GM21786 (cell line): Measurements from ENCODE around the gene EVI5.
A peak's percentile ranks its signal among the peaks of the same experiment; 100 is the strongest.
"Not testable (repeated sequence)": the region's sequence is repeated elsewhere in the genome, so short reads cannot be mapped to it uniquely, and the experiment has no call there.

Experiments
- ATAC-seq: cut with Tn5 transposase; IDR thresholded peaks from one replicate; pipeline ENCODE4 v1.9.1; 2021; ENCODE audit not compliant: unreplicated experiment

The EVI5 gene

DNA sequence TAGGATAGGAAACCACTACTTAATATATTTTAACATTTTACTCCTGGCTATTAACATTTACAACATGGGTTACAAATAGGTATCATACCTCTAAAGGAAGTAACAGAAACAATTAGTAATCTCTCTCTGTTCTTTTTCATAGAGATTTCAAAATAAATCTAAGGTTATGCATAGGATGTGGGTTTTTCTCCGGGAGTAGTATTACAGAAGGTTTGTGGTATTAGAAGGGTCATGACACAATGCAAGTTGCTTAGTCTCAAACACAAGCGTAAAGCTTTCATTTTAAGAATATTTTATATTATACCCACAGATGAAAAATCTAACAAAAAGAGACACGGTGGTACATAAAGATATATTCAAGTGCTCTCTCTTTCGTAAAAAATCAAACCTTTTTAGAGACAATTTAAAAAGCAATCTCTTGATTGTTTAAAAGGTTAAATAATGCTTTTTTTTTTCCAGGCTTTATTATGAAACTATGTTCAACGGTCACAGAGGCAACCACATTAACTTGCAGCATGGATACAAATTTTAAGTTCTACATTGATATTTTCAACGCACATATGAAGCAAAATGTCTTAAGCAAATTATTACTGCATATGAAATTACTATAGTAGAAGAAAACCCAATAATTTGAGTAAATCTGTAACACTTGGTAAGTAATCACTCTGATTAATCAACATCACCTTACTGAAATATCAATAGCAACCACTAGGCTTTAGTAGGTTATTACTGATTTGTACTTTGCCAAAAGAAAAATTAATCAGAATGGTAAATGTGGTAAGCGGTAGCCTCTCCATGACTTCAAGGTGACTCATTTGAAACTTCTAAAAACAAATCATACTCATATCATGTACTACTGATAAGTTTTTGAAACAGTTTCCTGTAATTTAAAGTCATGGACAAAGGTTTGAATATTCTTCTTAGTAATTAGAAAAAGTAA lies 200.8 kb downstream of the EVI5 start:
- peak; percentile 81 for ATAC-seq

DNA sequence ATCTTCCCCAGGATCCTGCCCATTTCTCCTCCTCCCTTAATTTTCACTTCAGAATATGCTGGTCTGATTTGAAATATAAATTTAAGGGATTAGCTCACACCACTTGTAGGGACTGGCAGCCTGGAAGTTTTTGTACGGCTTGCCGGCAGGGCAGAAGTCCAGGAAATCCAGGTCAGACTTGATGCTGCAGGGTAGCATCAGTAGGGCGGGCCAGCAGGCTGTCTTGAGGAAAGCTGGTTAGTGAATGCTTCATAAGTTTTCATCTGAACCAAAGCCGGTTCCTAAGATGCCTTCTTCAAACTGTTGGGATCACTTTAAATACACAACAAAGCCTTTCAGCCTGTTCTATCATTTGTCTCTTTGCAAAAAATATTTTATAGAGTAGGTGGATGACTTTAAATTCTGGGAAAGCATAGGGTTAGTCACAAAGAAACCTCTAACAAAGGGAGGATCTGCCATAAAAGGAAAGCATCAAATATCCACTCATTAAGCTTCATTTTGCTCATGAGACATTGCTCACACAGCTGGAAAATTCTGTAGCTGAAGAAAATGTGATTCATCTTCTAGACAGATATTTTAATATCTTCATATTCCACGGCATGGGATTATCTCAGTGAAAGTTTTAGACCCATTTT lies 207.5 kb downstream of the EVI5 start:
- ATAC-seq, result no peak

DNA sequence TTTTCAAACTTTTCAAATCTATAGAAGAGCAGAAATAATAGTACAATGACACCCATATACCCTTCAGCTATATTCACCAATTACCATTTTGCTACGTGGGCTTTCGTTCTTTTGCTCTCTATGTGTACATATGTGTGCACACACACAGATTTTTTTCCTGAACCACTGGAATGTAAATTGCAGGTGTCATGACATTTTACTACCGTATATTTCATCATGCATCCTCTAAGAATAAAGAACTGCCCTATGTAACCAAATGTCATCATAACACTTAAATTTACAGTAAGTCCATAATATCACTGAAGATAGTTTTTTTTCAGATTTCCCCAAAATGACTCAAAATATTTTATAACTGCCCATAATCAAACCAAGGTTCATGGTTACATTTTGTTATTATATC lies 209.8 kb downstream of the EVI5 start:
- ATAC-seq, result no peak

DNA sequence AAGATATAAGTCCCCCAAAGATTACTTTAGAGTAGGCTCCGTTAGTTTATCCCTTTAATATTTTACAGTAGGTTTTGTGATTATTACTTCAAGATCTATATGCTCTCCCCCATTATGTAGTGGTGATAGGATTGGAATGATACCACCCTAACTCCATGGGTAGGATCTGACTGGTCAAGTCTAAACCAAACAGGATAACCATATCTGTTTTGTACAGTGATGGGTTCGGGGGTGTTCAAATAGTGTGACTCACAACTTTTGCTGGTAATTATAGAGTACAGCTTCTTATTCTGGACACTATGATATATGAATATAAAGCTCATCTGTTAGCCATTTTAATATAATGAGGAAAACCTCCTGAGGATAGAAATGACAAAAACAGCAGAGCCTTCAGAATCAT lies 212.4 kb downstream of the EVI5 start:
- no peak for ATAC-seq

DNA sequence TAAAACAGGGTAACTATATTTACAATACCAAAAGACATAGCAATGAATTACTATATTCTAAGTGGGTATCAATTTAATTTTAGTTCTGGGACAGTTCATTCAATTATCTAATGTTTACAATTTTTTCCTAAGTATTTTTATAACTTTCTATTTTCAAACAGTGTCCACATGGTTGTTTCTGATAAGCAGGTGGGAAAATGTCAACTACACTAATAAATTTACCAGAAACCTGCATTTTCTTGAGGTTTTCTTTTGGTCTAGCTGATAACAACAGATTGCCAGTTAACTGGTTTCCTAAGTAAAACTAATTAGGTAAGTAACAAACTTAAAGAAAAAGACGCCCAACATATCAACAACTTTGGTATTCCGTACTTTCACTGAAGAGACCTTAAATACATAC lies 213.3 kb downstream of the EVI5 start:
- ATAC-seq, result no peak

DNA sequence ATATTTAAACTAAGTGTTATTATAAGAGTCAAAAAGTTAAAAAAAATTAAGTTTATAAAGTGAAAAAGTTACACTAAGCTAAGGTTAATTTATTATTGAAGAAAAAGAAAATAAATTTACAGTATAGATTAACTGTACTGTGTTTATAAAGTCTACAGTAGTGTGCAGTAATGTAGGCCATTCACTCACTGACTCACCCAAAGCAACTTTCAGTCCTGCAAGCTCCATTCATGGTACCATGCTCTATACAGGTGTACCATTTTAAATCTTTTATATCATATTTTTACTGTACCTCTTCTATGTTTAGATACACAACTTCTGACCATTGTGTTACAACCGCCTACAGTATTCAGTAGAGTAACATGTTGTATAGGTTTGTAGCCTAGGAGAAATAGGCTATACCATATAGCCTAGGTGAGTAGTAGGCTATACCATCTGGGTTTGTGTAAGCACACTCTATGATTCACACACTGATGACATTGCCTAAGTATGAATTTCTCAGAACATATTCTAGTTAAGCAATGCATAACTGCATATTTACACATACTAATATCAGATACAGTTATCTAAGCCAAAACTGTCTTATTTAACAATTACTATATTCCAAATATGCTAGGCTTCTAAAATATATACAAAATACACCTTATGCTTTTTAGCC lies 217.6 kb downstream of the EVI5 start:
- no peak for ATAC-seq

DNA sequence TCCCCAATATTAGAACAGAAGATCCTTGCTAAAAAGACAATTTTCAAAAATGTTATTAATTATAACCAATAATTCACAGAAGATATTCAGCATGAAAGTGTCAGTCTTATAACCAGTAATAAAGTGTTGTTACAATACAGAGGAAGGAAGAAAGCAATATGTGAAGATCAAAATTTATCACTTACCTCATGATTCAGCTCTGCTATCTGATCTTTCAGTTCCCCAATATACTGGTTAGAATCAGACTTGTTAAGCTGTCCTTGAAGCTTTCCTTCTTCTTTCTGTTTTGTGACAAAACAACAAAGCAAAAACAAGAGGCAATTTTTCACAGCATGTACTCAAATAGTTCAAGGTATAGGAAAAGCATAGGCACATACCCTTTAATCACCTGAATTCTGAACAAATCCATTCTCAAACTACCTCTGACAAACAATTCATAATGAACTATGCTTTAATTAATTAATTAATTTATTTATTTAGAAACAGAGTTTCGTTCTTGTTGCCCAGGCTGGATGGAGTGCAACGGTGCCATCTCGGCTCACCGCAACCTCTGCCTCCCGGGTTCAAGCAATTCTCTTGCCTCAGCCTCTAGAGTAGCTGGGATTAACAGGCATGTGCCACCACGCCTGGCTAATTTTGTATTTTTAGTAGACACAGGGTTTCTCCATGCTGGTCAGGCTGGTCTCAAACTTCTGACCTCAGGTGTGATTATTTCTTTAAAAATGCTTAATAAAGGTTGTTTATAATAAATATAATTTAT lies 221.3 kb downstream of the EVI5 start:
- peak; percentile 98 for ATAC-seq

DNA sequence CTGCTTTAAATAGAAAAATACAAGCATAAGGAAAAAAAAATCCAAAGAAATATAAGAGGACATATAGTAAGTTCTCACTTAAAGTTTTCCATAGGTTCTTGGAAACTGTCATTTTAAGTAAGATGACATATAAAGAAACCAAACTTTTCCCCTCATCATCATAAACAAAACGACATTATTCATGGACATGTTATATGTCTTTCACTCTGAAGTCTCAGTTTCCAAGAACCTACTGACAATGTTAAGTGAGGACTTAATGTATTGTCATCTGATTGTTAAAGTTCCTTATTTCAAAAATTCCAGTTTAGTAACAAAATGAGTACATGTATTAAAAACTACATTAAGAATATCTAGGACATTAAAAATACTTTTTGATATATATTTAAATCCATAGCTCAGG lies 228.6 kb downstream of the EVI5 start:
- ATAC-seq, result no peak

DNA sequence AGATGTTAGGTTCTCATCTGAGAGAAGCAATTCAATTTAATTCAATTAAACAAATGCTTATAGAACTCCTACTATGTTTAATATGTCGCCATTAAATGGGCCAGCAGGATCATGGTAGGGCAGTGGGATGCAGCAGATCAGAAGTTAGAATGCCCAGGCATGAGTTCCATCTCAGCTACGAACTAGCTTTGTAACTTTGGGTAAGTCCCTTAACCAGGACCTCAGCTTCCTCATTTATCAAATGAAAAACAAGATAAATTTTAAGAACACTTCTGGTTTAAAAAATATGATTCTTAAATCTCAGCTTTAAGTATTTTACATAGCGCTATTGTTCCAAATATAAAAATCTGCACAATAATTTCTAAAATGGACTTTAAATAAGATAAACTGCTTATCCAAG lies 230.7 kb downstream of the EVI5 start:
- ATAC-seq, result no peak

DNA sequence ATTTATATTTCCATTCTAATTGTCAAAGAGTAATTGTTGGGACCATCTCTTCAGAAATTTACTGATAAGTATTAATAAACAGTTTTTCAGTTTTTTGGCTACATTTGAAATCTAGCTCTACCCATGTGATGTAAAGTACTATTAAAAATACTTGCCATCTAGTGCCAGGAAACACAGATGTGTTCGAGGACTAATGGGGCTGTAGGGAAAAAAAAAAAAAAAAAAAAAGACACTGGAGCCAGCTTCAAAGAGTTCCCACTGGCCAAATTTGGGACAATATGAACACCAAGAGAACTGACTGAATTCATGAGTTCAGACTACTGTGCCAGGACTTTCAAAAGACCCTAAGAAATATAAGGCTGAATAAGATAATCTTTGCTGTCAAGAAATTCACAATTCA lies 233.0 kb downstream of the EVI5 start:
- ATAC-seq, result no peak

DNA sequence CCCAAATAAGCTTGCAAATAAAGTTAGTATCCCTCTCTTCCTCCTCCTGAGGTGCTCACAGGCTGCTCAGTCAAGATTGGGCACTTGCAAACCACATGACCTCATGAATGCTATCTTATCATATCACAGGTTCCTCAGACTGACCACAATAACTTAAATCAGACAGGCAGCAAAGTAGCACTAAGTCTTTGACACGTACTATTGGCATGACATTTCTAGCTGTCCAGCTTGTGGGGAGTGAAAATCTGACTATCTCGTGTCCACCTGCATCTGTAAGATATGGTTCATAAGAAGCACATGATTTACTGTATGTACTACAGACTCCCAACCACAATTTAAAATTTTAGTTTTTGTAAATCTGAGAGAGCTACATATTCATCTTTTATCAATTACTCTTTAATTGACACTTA lies 240.1 kb downstream of the EVI5 start:
- no peak for ATAC-seq

DNA sequence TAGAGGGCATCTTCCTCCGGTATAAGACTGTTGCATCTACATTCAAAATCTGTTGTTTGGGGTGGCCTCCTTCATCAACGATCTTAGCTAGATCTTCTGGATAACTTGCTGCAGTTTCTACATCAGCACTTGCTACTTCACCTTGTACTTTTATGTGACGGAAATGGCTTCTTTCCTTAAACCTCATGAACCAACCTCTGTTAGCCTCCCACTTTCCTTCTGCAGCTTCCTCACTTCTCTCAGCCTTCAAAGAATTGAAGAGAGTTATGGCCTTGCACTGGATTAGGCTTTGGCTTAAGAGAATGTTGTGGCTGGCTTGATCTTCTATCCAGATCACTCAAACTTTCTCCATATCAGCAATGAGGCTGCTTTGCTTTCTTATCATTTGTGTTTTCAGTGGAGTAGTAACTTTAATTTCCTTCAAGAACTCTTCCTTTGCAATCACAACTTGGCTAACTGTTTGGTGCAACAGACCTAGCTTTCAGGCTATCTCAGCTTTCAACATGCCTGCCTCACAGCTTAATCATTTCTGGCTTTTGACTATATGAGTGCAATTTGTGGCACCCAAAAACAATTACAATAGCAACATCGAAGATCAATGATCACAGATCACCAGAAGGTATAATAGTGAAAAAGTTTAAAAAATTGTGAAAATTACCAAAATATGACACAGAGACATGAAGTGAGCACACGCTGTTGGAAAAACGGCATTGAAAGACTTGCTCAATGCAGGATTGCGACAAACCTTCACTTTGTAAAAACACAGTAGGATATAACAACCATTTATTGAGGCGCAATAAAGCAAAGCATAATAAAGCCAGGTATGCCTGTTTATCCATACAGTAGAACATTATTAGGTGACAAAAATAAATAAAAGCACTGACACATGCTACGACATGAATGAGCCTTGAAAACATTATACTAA lies 241.5 kb downstream of the EVI5 start:
- no peak for ATAC-seq

DNA sequence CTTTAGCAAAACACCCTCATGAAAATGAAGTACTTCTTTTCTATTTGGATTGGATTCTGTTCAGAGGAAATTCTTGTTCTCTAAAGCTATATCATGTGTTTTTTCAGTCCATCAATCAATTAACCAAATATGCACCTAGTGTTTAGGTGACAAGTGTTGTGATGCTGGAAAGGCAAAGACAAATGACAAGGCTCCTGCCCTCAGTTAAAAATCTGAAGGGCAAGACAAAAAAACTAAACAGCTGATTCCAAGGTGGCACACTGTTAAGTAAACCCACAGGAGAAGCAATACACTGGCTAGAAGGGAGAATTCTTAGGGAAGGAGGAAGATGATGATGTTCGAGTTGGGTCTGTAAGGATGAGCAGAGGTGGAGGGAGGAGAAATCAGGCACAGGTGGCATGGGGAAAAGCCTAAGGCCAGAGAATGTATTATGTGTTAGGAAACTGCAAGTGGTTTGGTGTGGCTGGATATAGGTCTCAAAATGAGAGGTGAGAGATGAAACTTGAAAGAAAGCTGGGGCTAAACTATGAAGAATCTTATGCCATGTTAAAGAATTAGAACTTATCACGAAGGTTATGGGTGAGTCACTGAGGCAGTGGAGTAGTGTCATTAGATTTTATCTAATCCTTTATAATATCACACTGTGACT lies 246.4 kb downstream of the EVI5 start:
- peak; percentile 50 for ATAC-seq

DNA sequence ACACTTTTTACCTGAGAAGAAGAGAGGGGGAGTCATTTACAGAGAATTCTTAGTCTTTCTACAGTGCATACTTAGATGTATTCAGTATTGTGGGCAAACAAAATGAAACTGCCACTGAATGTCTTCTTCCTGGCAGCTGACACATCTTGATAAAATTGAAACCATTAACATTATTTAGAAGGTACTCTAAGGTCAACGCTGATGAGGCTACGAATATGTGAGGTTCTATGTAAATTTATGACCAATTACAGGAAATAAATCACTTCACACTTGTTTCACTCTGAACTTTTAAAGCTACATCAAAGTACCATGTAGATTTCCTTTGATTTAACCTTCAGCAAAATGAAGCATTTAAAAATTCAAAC lies 246.9 kb downstream of the EVI5 start:
- peak; percentile 76 for ATAC-seq

DNA sequence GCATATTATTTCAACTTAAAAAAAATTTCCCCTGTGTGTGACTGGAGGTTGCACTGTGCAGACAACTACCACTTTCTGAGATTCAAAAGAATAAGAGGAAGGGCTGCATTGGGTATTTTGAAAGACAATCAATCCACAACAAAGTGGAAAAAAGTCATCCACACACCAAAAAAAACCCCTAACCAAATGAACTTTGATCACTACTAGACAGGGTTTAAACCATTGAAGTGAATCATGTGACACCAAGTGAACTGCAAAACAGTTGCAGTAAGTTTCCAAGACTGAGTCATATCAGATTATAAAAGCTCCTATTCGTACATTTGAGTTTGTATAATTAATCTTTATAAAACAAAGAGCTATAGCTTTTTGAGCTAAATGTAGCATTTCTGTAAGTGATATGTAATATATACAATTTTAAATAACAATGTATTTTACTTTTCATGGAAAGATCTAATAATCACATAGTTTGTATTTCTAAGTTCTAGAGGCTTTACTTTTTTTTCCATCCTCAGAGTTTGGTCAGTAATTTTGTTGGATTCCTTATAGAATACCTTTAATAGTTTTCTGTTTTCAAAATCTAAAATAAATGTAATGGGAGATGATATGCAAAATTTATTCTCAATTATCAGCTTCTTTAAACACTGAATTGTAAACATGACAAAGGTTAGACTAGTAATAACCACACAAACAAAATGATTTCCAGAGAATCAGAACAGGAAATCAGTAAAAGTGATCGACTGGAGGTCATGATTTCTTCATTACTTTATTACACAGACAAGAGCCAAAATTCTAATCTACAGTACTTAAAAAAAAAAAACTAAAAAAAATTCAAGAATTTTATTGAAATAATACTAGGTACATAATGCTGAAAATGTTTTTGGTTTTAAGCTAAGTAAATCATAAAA lies 247.7 kb downstream of the EVI5 start:
- ATAC-seq, result peak; percentile 55

DNA sequence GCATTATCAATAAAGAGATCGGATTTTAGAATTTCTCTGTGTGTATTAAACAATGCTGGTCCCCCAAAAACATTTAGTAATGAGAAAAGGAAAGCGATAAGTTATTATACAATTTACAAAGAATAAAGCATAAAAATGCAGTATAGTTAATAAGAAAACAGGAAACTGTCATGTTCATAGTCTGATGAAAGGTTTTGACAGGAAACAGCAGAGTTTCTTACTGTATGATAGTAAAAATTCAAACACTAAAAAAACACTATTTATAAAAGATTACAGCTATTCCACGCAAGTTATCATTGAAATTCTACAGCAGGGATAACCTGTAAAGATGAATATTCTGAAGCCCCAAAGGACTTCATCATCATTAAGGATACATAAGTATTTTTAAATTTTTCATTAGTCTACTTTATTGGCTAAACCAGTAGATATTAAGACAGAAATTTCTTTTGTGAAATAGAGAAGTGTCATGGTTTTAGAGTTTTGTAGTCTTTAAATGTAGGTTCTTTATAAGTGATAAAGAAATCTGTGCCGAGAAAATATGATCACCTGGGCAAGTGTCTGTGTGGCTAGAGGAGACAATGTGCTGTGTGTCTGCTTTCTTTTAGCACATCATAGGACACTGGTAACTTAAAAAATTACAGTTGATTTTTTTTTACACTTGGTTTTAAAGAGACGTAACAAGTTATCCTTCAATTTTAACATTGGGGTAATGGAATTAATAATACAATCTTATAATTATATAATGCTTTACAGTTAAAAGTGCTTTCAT lies 248.5 kb downstream of the EVI5 start:
- peak; percentile 9 for ATAC-seq

DNA sequence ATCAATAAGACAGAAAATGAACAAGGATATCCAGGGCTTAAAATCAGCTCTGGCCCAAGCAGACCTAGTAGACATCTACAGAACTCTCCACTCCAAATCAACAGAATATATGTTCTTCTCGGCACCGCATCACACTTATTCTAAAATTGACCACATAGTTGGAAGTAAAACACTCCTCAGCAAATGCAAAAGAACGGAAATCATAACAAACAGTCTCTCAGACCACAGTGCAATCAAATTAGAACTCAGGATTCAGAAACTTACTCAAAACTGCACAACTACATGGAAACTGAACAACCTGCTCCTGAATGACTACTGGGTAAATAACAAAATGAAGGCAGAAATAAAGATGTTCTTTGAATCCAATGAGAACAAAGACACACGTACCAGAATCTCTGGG lies 252.5 kb downstream of the EVI5 start:
- ATAC-seq, result not testable (repeated sequence)

DNA sequence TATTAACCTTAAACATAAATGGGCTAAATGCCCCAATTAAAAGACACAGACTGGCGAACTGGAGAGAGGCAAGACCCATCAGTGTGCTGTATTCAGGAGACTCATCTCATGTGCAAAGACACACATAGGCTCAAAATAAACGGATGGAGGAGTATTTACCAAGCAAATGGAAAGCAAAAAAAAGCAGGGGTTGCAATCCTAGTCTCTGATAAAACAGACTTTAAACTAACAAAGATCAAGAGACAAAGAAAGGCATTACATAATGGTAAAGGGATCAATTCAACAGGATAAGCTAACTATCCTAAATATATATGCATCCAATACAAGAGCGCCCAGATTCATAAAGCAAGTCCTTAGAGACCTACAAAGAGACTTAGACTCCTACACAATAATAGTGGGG lies 253.0 kb downstream of the EVI5 start:
- ATAC-seq, result not testable (repeated sequence)
